NB4 (cell line): ENCODE data around the gene HINT3.

Source experiments
- CTCF ChIP-seq: IDR thresholded peaks from one replicate; pipeline ENCODE4 v1.5.1; 2012; ENCODE audit warnings: low read depth, low read length
- POLR2A ChIP-seq: IDR thresholded peaks from 2 replicates; pipeline ENCODE4 v1.6.1; 2011; ENCODE audit warnings: mild to moderate bottlenecking; ENCODE audit not compliant: insufficient read length; ENCODE audit errors: extremely low read depth

GRCh38 chr6:125984311-125984710 is 27.7 kb downstream of the HINT3 start:
- TF ChIP-seq CTCF (no peak), POLR2A (no peak)
